ENCODE measurements around the gene FXYD1.

Gene FXYD1

GRCh38 chr19:35124098-35125060 is 14.2 kb upstream of the FXYD1 start:
- H3K18ac ChIP-seq (ENCODE audit: low read length) = no peak overlapping the region
- H4K12ac ChIP-seq (ENCODE audit: low read depth, low read length) = no peak overlapping the region
- H3K4me1 ChIP-seq (ENCODE audit: control insufficient read depth in 1 of 2, insufficient read depth in 2 of 2, low read length in 2 of 2) = no peaks in the 10 kb centered on the region
- 100% methylated on average over 1 of the region's 42 CpGs for WGBS (ENCODE audit: extremely low coverage, insufficient coverage, insufficient read length)
- H3K14ac ChIP-seq (ENCODE audit: low read length) = no peak overlapping the region
- no peak overlapping the region for H4K91ac ChIP-seq (ENCODE audit: low read depth, low read length)
- H2AK5ac ChIP-seq (ENCODE audit: low read length) = no peak overlapping the region
- H2BK5ac ChIP-seq (ENCODE audit: low read depth, low read length, poor library complexity) = no peak overlapping the region
- H3K36me3 ChIP-seq (ENCODE audit: control insufficient read depth in 1 of 2, insufficient read depth in 2 of 2, low read length in 2 of 2) = no peaks in the 10 kb centered on the region
- no peak overlapping the region for H2AFZ ChIP-seq (ENCODE audit: insufficient read depth, low read length, poor library complexity)
- no peaks in the 10 kb centered on the region for H3K27me3 ChIP-seq (ENCODE audit: insufficient read depth, low read length)
- H3K9me3 ChIP-seq (ENCODE audit: insufficient read depth, low read depth, low read length) = peaks cover 2% of the 10 kb centered on the region
- no peaks in the 10 kb centered on the region for H3K79me2 ChIP-seq (ENCODE audit: control insufficient read depth, insufficient read depth, low read length, poor library complexity)
- no peak overlapping the region for H2BK120ac ChIP-seq (ENCODE audit: insufficient read depth, low read length, poor library complexity)
- peak overlapping the region; percentile 50 for H3K4me2 ChIP-seq (ENCODE audit: low read length)
- peak overlapping the region; percentile 34 for H3K4me3 ChIP-seq (ENCODE audit: low read depth, low read length)
- no peak overlapping the region for H3K27ac ChIP-seq (ENCODE audit: low read depth, low read length)
- H2BK12ac ChIP-seq (ENCODE audit: low read length) = no peak overlapping the region
- no peaks in the 10 kb centered on the region for H3K79me1 ChIP-seq (ENCODE audit: low read length)
- no peak overlapping the region for H3K23ac ChIP-seq (ENCODE audit: low read length)
- no peak overlapping the region for H3K4ac ChIP-seq (ENCODE audit: low read depth, low read length)
- H3K9ac ChIP-seq (ENCODE audit: low read length) = no peak overlapping the region
- no peak overlapping the region for H4K8ac ChIP-seq (ENCODE audit: low read depth, low read length)
- peak; percentile 86 to 95 for DNase-seq

DNA sequence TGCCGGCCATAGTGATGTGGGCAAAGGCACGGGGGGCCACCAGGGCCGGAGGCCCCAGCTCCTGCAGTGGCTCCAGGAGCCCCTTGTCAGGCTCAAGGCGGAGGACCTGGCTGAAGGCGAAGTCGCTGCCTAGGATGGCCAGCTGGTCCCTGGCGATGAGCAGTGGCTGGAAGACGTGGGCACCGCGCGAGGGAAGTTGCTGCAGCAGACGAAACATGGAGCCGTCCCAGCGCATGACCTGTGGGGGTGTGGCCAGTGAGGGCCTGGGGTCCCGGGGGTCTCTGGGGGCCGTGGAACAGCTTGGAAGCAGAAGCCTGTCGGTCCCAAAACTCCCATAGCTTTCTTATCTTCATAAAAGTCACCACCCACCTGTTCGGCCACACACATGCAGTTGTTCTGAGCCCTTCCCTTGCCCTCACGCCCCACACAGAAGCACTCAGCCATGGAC is 13.3 kb upstream of the FXYD1 start:
- Histone ChIP-seq H3K79me2 (ENCODE audit: control insufficient read depth, insufficient read depth, low read length, poor library complexity) (no peaks in the 10 kb centered on the region), H3K9ac (ENCODE audit: low read length) (no peak overlapping the region), H3K27me3 (ENCODE audit: insufficient read depth, low read length) (no peaks in the 10 kb centered on the region), H2BK120ac (ENCODE audit: insufficient read depth, low read length, poor library complexity) (no peak overlapping the region), H3K4me2 (ENCODE audit: low read length) (no peak overlapping the region), H3K79me1 (ENCODE audit: low read length) (no peaks in the 10 kb centered on the region), H2AFZ (ENCODE audit: insufficient read depth, low read length, poor library complexity) (no peak overlapping the region), H3K36me3 (ENCODE audit: control insufficient read depth in 1 of 2, insufficient read depth in 2 of 2, low read length in 2 of 2) (no peaks in the 10 kb centered on the region), H4K91ac (ENCODE audit: low read depth, low read length) (no peak overlapping the region), H3K4ac (ENCODE audit: low read depth, low read length) (no peak overlapping the region), H2AK5ac (ENCODE audit: low read length) (no peak overlapping the region), H4K8ac (ENCODE audit: low read depth, low read length) (no peak overlapping the region), H4K12ac (ENCODE audit: low read depth, low read length) (no peak overlapping the region), H3K23ac (ENCODE audit: low read length) (no peak overlapping the region), H3K14ac (ENCODE audit: low read length) (no peak overlapping the region), H2BK5ac (ENCODE audit: low read depth, low read length, poor library complexity) (no peak overlapping the region), H3K9me3 (ENCODE audit: insufficient read depth, low read depth, low read length) (peaks cover 2% of the 10 kb centered on the region), H2BK12ac (ENCODE audit: low read length) (no peak overlapping the region), H3K4me1 (ENCODE audit: control insufficient read depth in 1 of 2, insufficient read depth in 2 of 2, low read length in 2 of 2) (no peaks in the 10 kb centered on the region), H3K27ac (ENCODE audit: low read depth, low read length) (no peak overlapping the region), H3K4me3 (ENCODE audit: low read depth, low read length) (no peak overlapping the region), H3K18ac (ENCODE audit: low read length) (no peak overlapping the region)
- no CpG with 5 or more reads among the region's 19 CpGs for WGBS (ENCODE audit: extremely low coverage, insufficient coverage, insufficient read length)
- no peak for DNase-seq

DNA sequence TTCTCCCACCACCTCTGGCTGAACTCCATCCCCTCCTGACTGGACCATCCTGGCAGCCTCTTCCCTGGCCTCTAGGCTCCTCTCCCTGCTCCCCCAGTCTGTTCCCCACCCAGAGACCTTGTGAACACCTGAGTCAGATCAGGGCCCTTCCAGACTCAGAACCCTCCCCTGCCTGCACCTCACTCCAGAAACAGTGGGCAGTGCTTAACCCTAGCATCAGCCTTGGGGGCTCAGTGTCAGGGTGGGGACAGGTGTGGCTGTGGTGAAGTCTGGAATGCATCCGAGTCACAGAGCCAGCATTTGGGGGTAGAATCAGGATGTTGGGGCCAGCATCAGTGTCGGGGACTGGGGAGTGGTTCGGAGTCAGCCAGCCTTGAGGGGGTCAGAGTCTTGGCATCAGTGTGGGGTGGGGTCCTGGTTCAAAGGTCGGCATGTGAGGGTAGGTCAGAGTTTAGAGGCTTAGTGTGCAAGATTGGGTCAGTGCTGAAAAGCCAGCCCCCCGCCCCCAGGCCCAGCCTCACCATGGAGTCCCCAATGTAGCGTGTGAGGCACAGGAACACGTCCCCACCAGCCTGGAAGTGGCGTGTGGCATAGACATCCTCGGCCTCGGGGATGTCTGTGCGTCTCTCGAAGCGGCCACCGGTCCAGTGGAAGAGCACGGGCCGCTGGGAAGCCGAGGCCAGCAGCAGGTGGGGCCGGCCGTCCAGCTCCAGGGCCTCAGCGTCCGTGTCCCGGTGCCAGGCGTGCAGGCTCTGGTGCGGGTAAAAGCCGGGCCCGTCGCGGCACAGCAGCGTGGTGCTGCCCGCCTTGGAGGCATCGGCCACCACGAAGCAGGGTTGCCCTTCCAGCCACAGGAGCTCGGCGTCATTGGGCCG is 12.6 kb upstream of the FXYD1 start:
- H3K23ac ChIP-seq (ENCODE audit: low read length) = no peak overlapping the region
- H2BK12ac ChIP-seq (ENCODE audit: low read length) = no peak overlapping the region
- no peak overlapping the region for H4K12ac ChIP-seq (ENCODE audit: low read depth, low read length)
- DNase-seq = no peak
- H4K8ac ChIP-seq (ENCODE audit: low read depth, low read length) = no peak overlapping the region
- H3K27me3 ChIP-seq (ENCODE audit: insufficient read depth, low read length) = no peaks in the 10 kb centered on the region
- no peak overlapping the region for H4K91ac ChIP-seq (ENCODE audit: low read depth, low read length)
- no CpG with 5 or more reads among the region's 35 CpGs for WGBS (ENCODE audit: extremely low coverage, insufficient coverage, insufficient read length)
- no peak overlapping the region for H2AK5ac ChIP-seq (ENCODE audit: low read length)
- H3K4me2 ChIP-seq (ENCODE audit: low read length) = no peak overlapping the region
- H2AFZ ChIP-seq (ENCODE audit: insufficient read depth, low read length, poor library complexity) = no peak overlapping the region
- peaks cover 2% of the 10 kb centered on the region for H3K9me3 ChIP-seq (ENCODE audit: insufficient read depth, low read depth, low read length)
- H2BK120ac ChIP-seq (ENCODE audit: insufficient read depth, low read length, poor library complexity) = no peak overlapping the region
- no peak overlapping the region for H3K14ac ChIP-seq (ENCODE audit: low read length)
- no peak overlapping the region for H3K18ac ChIP-seq (ENCODE audit: low read length)
- H3K36me3 ChIP-seq (ENCODE audit: control insufficient read depth in 1 of 2, insufficient read depth in 2 of 2, low read length in 2 of 2) = no peaks in the 10 kb centered on the region
- no peak overlapping the region for H3K27ac ChIP-seq (ENCODE audit: low read depth, low read length)
- no peaks in the 10 kb centered on the region for H3K79me2 ChIP-seq (ENCODE audit: control insufficient read depth, insufficient read depth, low read length, poor library complexity)
- H3K4me3 ChIP-seq (ENCODE audit: low read depth, low read length) = no peak overlapping the region
- no peaks in the 10 kb centered on the region for H3K4me1 ChIP-seq (ENCODE audit: control insufficient read depth in 1 of 2, insufficient read depth in 2 of 2, low read length in 2 of 2)
- no peak overlapping the region for H3K4ac ChIP-seq (ENCODE audit: low read depth, low read length)
- no peak overlapping the region for H2BK5ac ChIP-seq (ENCODE audit: low read depth, low read length, poor library complexity)
- no peaks in the 10 kb centered on the region for H3K79me1 ChIP-seq (ENCODE audit: low read length)
- H3K9ac ChIP-seq (ENCODE audit: low read length) = no peak overlapping the region

GRCh38 chr19:35126624-35126959 is 12.0 kb upstream of the FXYD1 start:
- Histone ChIP-seq H2BK12ac (ENCODE audit: low read length) (no peak overlapping the region), H3K4me1 (ENCODE audit: control insufficient read depth in 1 of 2, insufficient read depth in 2 of 2, low read length in 2 of 2) (no peaks in the 10 kb centered on the region), H3K79me2 (ENCODE audit: control insufficient read depth, insufficient read depth, low read length, poor library complexity) (no peaks in the 10 kb centered on the region), H3K4me3 (ENCODE audit: low read depth, low read length) (no peak overlapping the region), H2BK120ac (ENCODE audit: insufficient read depth, low read length, poor library complexity) (no peak overlapping the region), H3K79me1 (ENCODE audit: low read length) (no peaks in the 10 kb centered on the region), H3K23ac (ENCODE audit: low read length) (no peak overlapping the region), H2BK5ac (ENCODE audit: low read depth, low read length, poor library complexity) (no peak overlapping the region), H3K36me3 (ENCODE audit: control insufficient read depth in 1 of 2, insufficient read depth in 2 of 2, low read length in 2 of 2) (no peaks in the 10 kb centered on the region), H4K12ac (ENCODE audit: low read depth, low read length) (no peak overlapping the region), H4K8ac (ENCODE audit: low read depth, low read length) (no peak overlapping the region), H2AFZ (ENCODE audit: insufficient read depth, low read length, poor library complexity) (no peak overlapping the region), H3K4ac (ENCODE audit: low read depth, low read length) (no peak overlapping the region), H3K18ac (ENCODE audit: low read length) (no peak overlapping the region), H3K4me2 (ENCODE audit: low read length) (no peak overlapping the region), H4K91ac (ENCODE audit: low read depth, low read length) (no peak overlapping the region), H2AK5ac (ENCODE audit: low read length) (no peak overlapping the region), H3K27ac (ENCODE audit: low read depth, low read length) (no peak overlapping the region), H3K9ac (ENCODE audit: low read length) (no peak overlapping the region), H3K27me3 (ENCODE audit: insufficient read depth, low read length) (no peaks in the 10 kb centered on the region), H3K14ac (ENCODE audit: low read length) (no peak overlapping the region), H3K9me3 (ENCODE audit: insufficient read depth, low read depth, low read length) (peaks cover 2% of the 10 kb centered on the region)
- DNase-seq = no peak
- WGBS (ENCODE audit: extremely low coverage, insufficient coverage, insufficient read length) = no CpG with 5 or more reads among the region's 20 CpGs
